ENCODE data around the gene ADAM12. TPM values are rescaled to one million over a fixed set of nuclear protein-coding genes. Genes with fewer than 3 reads are reported as not detected.
A peak's percentile ranks its signal among the peaks of the same experiment; 100 is the strongest.

ADAM12 gene
- total and polyA plus RNA-seq, 9 of the 15 experiments (the other 6 are each of a cell fraction or from before 2014, with no cell fraction given) = not detected

- TF ChIP-seq CTCF (IDR thresholded peaks at IDR 0.05 in 2 of 3, conservative IDR thresholded peaks at IDR 0.05 in 1 of 3; ENCODE audit: insufficient read depth in 2 of 3, low read depth in 1 of 3, low read length in 3 of 3) = peak in 1 of 3 experiments; percentile 15; a peak in 1 of 6 replicates
- TF ChIP-seq EGR1 (conservative IDR thresholded peaks at IDR 0.05) = peak; percentile 57
- peak; percentile 12 to 60; a peak in 2 of 4 replicates for TF ChIP-seq TRIM24 (IDR thresholded peaks at IDR 0.05)
- peak; percentile 53 for TF ChIP-seq NFE2 (IDR thresholded peaks at IDR 0.05; ENCODE audit: low read depth)
- no peak for TF ChIP-seq SRSF9 (IDR thresholded peaks at IDR 0.05; ENCODE audit: borderline replicate concordance, low read depth, low read length)
- TF ChIP-seq VEZF1 (CRISPR knock-in tag; IDR thresholded peaks at IDR 0.05) = no peak
- TF ChIP-seq NCOR1 (IDR thresholded peaks at IDR 0.05) = peak; percentile 69
- no peak for TF ChIP-seq E2F6 (IDR thresholded peaks at IDR 0.05; ENCODE audit: borderline replicate concordance in 1 of 2, extremely low read depth in 1 of 2, insufficient read depth in 1 of 2, insufficient read length in 1 of 2, low read depth in 1 of 2, low read length in 1 of 2, poor library complexity in 1 of 2, severe bottlenecking in 1 of 2)
- TF ChIP-seq DPF2 (IDR thresholded peaks at IDR 0.05) = peak; percentile 33; the same call in 1 of the 2 replicates
- TF ChIP-seq RCOR1 (IDR thresholded peaks at IDR 0.05; ENCODE audit: borderline replicate concordance in 1 of 2, low read depth in 2 of 2, low read length in 2 of 2) = peak in 1 of 2 experiments; percentile 60; a peak in 1 of 4 replicates
- TF ChIP-seq TFE3 (CRISPR knock-in tag; IDR thresholded peaks at IDR 0.05) = no peak
- peak; percentile 56; the same call in 1 of the 2 replicates for TF ChIP-seq SMARCE1 (IDR thresholded peaks at IDR 0.05)
Measured at GRCh38 chr10:126013489-126014281, 374.6 kb downstream of the ADAM12 start (continued).

Measured in K562 (cell line).